HepG2 (cell line): ENCODE data around the gene COLQ. TPM values are rescaled to one million over a fixed set of nuclear protein-coding genes. Genes with fewer than 3 reads are reported as not detected.

Experiments used
- ATAC-seq: fragments of 200-7000 bp; cut with Tn5 transposase; 3 replicates; pipeline ENCODE4 v1.9.1; 2020; ENCODE audit warnings: mild to moderate bottlenecking, moderate library complexity
- BruUV-seq: library from RNA; stranded (reverse); fragments of 400-500 nt; replicated peaks from 2 replicates; lab custom pipeline; 2021; lab: Mats Ljungman, UMichigan
- CTCF ChIA-PET: fragments of 300-600 bp; formaldehyde crosslinking; extraction: SDS; loops from one replicate; lab custom pipeline; 2021; ENCODE audit warnings: low total read pairs, inconsistent platforms, low intra/inter-chr PET ratio; lab: Yijun Ruan, JAX
- POLR2A ChIA-PET: fragments of 350-600 bp; sonication (Branson Sonifier 250); formaldehyde crosslinking; loops from one replicate; lab custom pipeline; 2020; ENCODE audit warnings: antibody characterized with exemption, inconsistent platforms; lab: Yijun Ruan, JAX
- DNase-seq: peaks from one replicate; pipeline ENCODE4 v3.0.0-alpha.2; 2015; ENCODE audit warnings: low spot score
- FAIRE-seq: peaks from 3 replicates; lab custom pipeline; 2011; peaks lifted over from hg19 to GRCh38; lab: Jason Lieb, UNC
- H2AFZ ChIP-seq: one replicate; pipeline ENCODE4 v1.6.1; 2011; ENCODE audit warnings: low read length, inconsistent platforms
- H3K27ac ChIP-seq: fragments of 300-600 bp; 3 replicates; pipeline ENCODE4 v1.8.0; 2011; ENCODE audit warnings: mixed run types, mild to moderate bottlenecking, mixed read lengths, low read length, inconsistent platforms; ENCODE audit not compliant: insufficient read depth; ENCODE audit errors: extremely low read length
- H3K27me3 ChIP-seq, 2 experiments: fragments of 200-600 bp in 1 of 2; 2 replicates in 1 of 2; 3 replicates in 1 of 2; pipeline versions ENCODE4 v1.6.0 to v1.8.0; 2011; ENCODE audit warnings: low read length in 2 of 2, mild to moderate bottlenecking in 2 of 2, moderate library complexity in 2 of 2, inconsistent platforms in 1 of 2; ENCODE audit not compliant: insufficient read depth in 2 of 2, control insufficient read depth in 1 of 2
- H3K36me3 ChIP-seq, 2 experiments: fragments of 200-600 bp in 1 of 2; replicated peaks in 1 of 2; 2 replicates in 1 of 2; 3 replicates in 1 of 2; pipeline versions ENCODE4 v1.5.1 to v1.8.0; 2011; ENCODE audit warnings: low read length in 2 of 2, inconsistent platforms in 1 of 2; ENCODE audit not compliant: insufficient read depth in 2 of 2, control insufficient read depth in 1 of 2
- H3K4me1 ChIP-seq: 2 replicates; pipeline ENCODE4 v1.5.1; 2012; ENCODE audit warnings: low read length, inconsistent platforms; ENCODE audit not compliant: insufficient read depth
- H3K4me2 ChIP-seq: 2 replicates; pipeline ENCODE4 v1.6.0; 2011; ENCODE audit warnings: low read depth, low read length, inconsistent platforms
- H3K4me3 ChIP-seq, 3 experiments: fragments of 200-600 bp in 1 of 3; sonication (generic), shearing (Covaris generic) in 1 of 3; replicated peaks in 1 of 3; 2 replicates each; pipeline ENCODE4 v1.5.1; 2011 to 2016; ENCODE audit warnings: low read length in 3 of 3, inconsistent platforms in 2 of 3, low read depth in 2 of 3, mild to moderate bottlenecking in 2 of 3, control low read depth in 1 of 3, mixed read lengths in 1 of 3; ENCODE audit not compliant: insufficient read depth in 1 of 3
- H3K79me2 ChIP-seq: one replicate; pipeline ENCODE4 v1.6.1; 2011; ENCODE audit warnings: low read length, inconsistent platforms; ENCODE audit not compliant: insufficient read depth
- H3K9ac ChIP-seq: 2 replicates; pipeline ENCODE4 v1.6.0; 2011; ENCODE audit warnings: mild to moderate bottlenecking, low read depth, low read length, inconsistent platforms; ENCODE audit not compliant: insufficient read depth
- H3K9me3 ChIP-seq: 2 replicates; pipeline ENCODE4 v1.5.1; 2012; ENCODE audit warnings: mild to moderate bottlenecking, low read length
- H4K20me1 ChIP-seq: 2 replicates; pipeline ENCODE4 v1.6.0; 2011; ENCODE audit warnings: inconsistent platforms, mild to moderate bottlenecking, low read length, moderate library complexity; ENCODE audit not compliant: insufficient read depth
- ARID3A ChIP-seq: IDR thresholded peaks from 2 replicates; pipeline ENCODE4 v1.6.1; 2012; ENCODE audit warnings: low read depth, low read length, improper control_type of control experiment
- CHCHD3 ChIP-seq: sonication (generic); formaldehyde crosslinking; IDR thresholded peaks from 2 replicates; pipeline ENCODE4 v1.8.0; 2022; ENCODE audit warnings: mild to moderate bottlenecking, missing genetic modification reagents, moderate library complexity
- CTCF ChIP-seq: sonication (generic); formaldehyde crosslinking; IDR thresholded peaks from 2 replicates; pipeline ENCODE4 v1.5.0; 2020; ENCODE audit warnings: mild to moderate bottlenecking, missing genetic modification reagents, moderate library complexity
- EED ChIP-seq: sonication (generic); formaldehyde crosslinking; IDR thresholded peaks from 2 replicates; pipeline ENCODE4 v1.5.0; 2020; ENCODE audit warnings: mild to moderate bottlenecking, missing genetic modification reagents
- MAFF ChIP-seq: IDR thresholded peaks from 2 replicates; pipeline ENCODE4 v1.6.1; 2011; ENCODE audit warnings: low read depth, low read length, improper control_type of control experiment
- ZBTB38 ChIP-seq: sonication (generic); formaldehyde crosslinking; IDR thresholded peaks from 2 replicates; pipeline ENCODE4 v1.5.1; 2020; ENCODE audit warnings: mild to moderate bottlenecking, missing genetic modification reagents
- ZFY ChIP-seq: sonication (generic); formaldehyde crosslinking; IDR thresholded peaks from 2 replicates; pipeline ENCODE4 v1.4.0; 2020; ENCODE audit warnings: missing genetic modification reagents
- ZNF160 ChIP-seq: sonication (generic); formaldehyde crosslinking; IDR thresholded peaks from 2 replicates; pipeline ENCODE4 v1.8.0; 2022; ENCODE audit warnings: mild to moderate bottlenecking, inconsistent platforms, missing genetic modification reagents
- ZNF510 ChIP-seq: sonication (generic); formaldehyde crosslinking; IDR thresholded peaks from 2 replicates; pipeline ENCODE4 v1.4.0; 2020; ENCODE audit warnings: low read depth, mild to moderate bottlenecking, missing genetic modification reagents
- ZNF552 ChIP-seq: sonication (generic); formaldehyde crosslinking; IDR thresholded peaks from 2 replicates; pipeline ENCODE4 v1.9.0; 2022; ENCODE audit warnings: missing genetic modification reagents, mild to moderate bottlenecking, borderline replicate concordance
- ZNF564 ChIP-seq: sonication (generic); formaldehyde crosslinking; IDR thresholded peaks from 2 replicates; pipeline ENCODE4 v1.8.1; 2023; ENCODE audit warnings: mild to moderate bottlenecking, missing genetic modification reagents
- ZSCAN12 ChIP-seq: sonication (generic); formaldehyde crosslinking; IDR thresholded peaks from 2 replicates; pipeline ENCODE4 v1.9.0; 2021; ENCODE audit warnings: mild to moderate bottlenecking, missing genetic modification reagents
- WGBS: methylation state at CpG from one replicate; pipeline ENCODE4 v1.1.6; 2017; ENCODE audit warnings: low lambda C conversion rate; 5-methylcytosine and 5-hydroxymethylcytosine counted together
- in situ Hi-C: cut with HindIII; loops from 2 replicates; pipeline ENCODE4 v1.10.0; 2017; ENCODE audit warnings: low pct_unique_long_range_greater_than_20kb; ENCODE audit not compliant: extremely low pct_ligation_motif_present
- intact Hi-C: fragments of 100-400 bp; cut with micrococcal nuclease; formaldehyde crosslinking; loops from one replicate; pipeline ENCODE4 v1.10.0; 2022; ENCODE audit not compliant: unreplicated experiment
- polyA plus RNA-seq, 8 experiments: library from polyadenylated mRNA; depleted of rRNA in 3 of 8; stranded (reverse) in 7 of 8; unstranded in 1 of 8; fragments of >200 nt; fragmentation: Illumina TruSeq in 4 of 8; extraction: Trizol in 4 of 8; gene quantifications; 2 replicates each; pipeline versions ENCODE4 v1.2.1 to v1.2.3, GENCODE V29; 2011 to 2016; ENCODE audit warnings: low read depth in 4 of 8, missing spikeins in 1 of 8, mixed read lengths in 1 of 8; ENCODE audit not compliant: insufficient read depth in 1 of 8
- total RNA-seq, 5 experiments: library from RNA; depleted of rRNA; stranded (reverse); fragments of >200 nt; fragmentation: Illumina TruSeq; extraction: Trizol; gene quantifications; 2 replicates each; pipeline ENCODE4 v1.2.3, GENCODE V29; 2016; ENCODE audit warnings: low read depth in 1 of 5
- TF ChIP-seq, protein P1 (sequence below): sonication (generic); formaldehyde crosslinking; IDR thresholded peaks from 2 replicates; pipeline ENCODE4 v1.4.0; 2020; ENCODE audit warnings: missing genetic modification reagents, borderline replicate concordance

Gene COLQ
- total and polyA plus RNA-seq, 2 of the 13 experiments (the other 11 are each of a cell fraction or from before 2014, with no cell fraction given), result 0.31 to 0.46 TPM

- intact Hi-C loops (loop anchor here (1.0 to 10.0 kb wide), 4 partner anchors 31 to 353 kb away; partner anchors contain the start of genes CAPN7, EAF1 and METTL6), in situ Hi-C loops (loop anchor here (5.0 kb wide), 1 partner anchor 130 kb away; the partner anchor contains the start of genes EAF1 and METTL6)
- DNase-seq (peak; percentile 75), FAIRE-seq (no peak), ATAC-seq (peak; percentile 86)
- Histone ChIP-seq H3K9me3 (no peaks in the 10 kb centered on the region), H3K4me3 (no peak overlapping the region), H2AFZ (no peak overlapping the region), H3K79me2 (no peaks in the 10 kb centered on the region), H3K4me1 (peaks cover 27% of the 10 kb centered on the region), H3K4me2 (peak overlapping the region; percentile 21; the same call in 1 of the 2 replicates), H3K36me3 (peaks cover under 1 to 10% of the 10 kb centered on the region in 2 experiments; a peak in 3 of 5 replicates), H3K27me3 (no peaks in the 10 kb centered on the region), H3K9ac (no peak overlapping the region), H4K20me1 (no peaks in the 10 kb centered on the region), H3K27ac (peak overlapping the region; percentile 32)
- no TSS peak for BruUV-seq
- ChIA-PET POLR2A (no interaction called here), CTCF (interaction anchor here (0.7 to 1.7 kb wide), 3 partner anchors 31 to 290 kb away, joined by 3 to 5 read pairs (median 4); no protein-coding TSS in a partner anchor)
- 0% methylated on average over 3 of the region's 3 CpGs for WGBS
- TF ChIP-seq CTCF (CRISPR knock-in tag) (peak; percentile 67), ZSCAN12 (CRISPR knock-in tag) (no peak), ZFY (CRISPR knock-in tag) (no peak), ZNF552 (CRISPR knock-in tag) (no peak), ZNF564 (CRISPR knock-in tag) (no peak), CHCHD3 (no peak), MAFF (peak; percentile 61), ARID3A (peak; percentile 51; the same call in 1 of the 2 replicates), ZBTB38 (no peak), ZNF510 (CRISPR knock-in tag) (no peak), EED (no peak), ZNF160 (CRISPR knock-in tag) (no peak)
- TF ChIP-seq, protein P1, sequence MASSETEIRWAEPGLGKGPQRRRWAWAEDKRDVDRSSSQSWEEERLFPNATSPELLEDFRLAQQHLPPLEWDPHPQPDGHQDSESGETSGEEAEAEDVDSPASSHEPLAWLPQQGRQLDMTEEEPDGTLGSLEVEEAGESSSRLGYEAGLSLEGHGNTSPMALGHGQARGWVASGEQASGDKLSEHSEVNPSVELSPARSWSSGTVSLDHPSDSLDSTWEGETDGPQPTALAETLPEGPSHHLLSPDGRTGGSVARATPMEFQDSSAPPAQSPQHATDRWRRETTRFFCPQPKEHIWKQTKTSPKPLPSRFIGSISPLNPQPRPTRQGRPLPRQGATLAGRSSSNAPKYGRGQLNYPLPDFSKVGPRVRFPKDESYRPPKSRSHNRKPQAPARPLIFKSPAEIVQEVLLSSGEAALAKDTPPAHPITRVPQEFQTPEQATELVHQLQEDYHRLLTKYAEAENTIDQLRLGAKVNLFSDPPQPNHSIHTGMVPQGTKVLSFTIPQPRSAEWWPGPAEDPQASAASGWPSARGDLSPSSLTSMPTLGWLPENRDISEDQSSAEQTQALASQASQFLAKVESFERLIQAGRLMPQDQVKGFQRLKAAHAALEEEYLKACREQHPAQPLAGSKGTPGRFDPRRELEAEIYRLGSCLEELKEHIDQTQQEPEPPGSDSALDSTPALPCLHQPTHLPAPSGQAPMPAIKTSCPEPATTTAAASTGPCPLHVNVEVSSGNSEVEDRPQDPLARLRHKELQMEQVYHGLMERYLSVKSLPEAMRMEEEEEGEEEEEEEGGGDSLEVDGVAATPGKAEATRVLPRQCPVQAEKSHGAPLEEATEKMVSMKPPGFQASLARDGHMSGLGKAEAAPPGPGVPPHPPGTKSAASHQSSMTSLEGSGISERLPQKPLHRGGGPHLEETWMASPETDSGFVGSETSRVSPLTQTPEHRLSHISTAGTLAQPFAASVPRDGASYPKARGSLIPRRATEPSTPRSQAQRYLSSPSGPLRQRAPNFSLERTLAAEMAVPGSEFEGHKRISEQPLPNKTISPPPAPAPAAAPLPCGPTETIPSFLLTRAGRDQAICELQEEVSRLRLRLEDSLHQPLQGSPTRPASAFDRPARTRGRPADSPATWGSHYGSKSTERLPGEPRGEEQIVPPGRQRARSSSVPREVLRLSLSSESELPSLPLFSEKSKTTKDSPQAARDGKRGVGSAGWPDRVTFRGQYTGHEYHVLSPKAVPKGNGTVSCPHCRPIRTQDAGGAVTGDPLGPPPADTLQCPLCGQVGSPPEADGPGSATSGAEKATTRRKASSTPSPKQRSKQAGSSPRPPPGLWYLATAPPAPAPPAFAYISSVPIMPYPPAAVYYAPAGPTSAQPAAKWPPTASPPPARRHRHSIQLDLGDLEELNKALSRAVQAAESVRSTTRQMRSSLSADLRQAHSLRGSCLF (CRISPR knock-in tag), result no peak
These were observed 36.0 kb upstream of the COLQ start for GRCh38 chr3:15557511-15557946.
